DND-41 (cell line): Measurements from ENCODE around the gene NCCRP1.

Experiments used
- EZH2 ChIP-seq: IDR thresholded peaks from 3 replicates; pipeline ENCODE4 v1.6.1; 2012; ENCODE audit warnings: borderline replicate concordance, low read depth, mild to moderate bottlenecking, moderate library complexity, low read length, inconsistent platforms; ENCODE audit not compliant: severe bottlenecking
- TF ChIP-seq, protein P1 (sequence below): IDR thresholded peaks from 2 replicates; pipeline ENCODE4 v1.5.1; 2012; ENCODE audit warnings: borderline replicate concordance, low read length, moderate library complexity, mild to moderate bottlenecking; ENCODE audit not compliant: poor library complexity, severe bottlenecking; ENCODE audit errors: extremely low read depth

- TF ChIP-seq, protein P1, sequence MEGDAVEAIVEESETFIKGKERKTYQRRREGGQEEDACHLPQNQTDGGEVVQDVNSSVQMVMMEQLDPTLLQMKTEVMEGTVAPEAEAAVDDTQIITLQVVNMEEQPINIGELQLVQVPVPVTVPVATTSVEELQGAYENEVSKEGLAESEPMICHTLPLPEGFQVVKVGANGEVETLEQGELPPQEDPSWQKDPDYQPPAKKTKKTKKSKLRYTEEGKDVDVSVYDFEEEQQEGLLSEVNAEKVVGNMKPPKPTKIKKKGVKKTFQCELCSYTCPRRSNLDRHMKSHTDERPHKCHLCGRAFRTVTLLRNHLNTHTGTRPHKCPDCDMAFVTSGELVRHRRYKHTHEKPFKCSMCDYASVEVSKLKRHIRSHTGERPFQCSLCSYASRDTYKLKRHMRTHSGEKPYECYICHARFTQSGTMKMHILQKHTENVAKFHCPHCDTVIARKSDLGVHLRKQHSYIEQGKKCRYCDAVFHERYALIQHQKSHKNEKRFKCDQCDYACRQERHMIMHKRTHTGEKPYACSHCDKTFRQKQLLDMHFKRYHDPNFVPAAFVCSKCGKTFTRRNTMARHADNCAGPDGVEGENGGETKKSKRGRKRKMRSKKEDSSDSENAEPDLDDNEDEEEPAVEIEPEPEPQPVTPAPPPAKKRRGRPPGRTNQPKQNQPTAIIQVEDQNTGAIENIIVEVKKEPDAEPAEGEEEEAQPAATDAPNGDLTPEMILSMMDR = no peak
- TF ChIP-seq EZH2 = no peak
Measured at GRCh38 chr19:39174142-39174541, 22.6 kb upstream of the NCCRP1 start.
